Measurements from ENCODE around the gene CTCF.
A peak's percentile ranks its signal among the peaks of the same experiment; 100 is the strongest.

The CTCF gene

DNA sequence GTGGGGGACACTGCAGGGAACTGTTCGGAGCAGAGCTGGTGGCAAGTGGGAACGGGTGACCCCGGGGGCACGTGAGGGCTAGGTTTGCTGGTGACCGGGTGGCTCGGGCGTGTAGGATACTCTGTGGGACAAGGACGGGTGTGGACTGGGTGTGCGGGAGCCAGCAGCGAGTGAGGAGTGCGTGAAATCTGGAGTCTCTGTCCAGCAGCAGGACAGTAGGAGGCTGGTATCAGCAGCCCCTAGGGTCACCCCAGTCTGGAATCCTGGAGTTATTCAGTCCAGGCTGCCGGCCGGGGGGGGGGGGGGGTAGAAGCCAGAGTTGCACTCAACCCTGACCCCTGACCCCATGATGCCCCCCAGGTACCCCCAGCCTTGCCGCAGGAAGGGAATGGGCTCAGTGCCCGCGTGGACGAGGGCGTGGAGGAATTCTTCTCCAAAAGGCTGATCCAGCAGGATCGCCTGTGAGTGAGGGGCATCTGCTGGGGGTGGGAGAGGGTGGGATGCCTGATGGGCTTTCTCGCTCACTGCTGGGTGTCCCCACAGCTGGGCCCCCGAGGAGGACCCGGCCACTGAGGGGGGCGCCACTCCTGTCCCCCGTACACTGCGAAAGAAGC, 91.6 kb downstream of the CTCF start:
- DNase-seq: no peak

DNA sequence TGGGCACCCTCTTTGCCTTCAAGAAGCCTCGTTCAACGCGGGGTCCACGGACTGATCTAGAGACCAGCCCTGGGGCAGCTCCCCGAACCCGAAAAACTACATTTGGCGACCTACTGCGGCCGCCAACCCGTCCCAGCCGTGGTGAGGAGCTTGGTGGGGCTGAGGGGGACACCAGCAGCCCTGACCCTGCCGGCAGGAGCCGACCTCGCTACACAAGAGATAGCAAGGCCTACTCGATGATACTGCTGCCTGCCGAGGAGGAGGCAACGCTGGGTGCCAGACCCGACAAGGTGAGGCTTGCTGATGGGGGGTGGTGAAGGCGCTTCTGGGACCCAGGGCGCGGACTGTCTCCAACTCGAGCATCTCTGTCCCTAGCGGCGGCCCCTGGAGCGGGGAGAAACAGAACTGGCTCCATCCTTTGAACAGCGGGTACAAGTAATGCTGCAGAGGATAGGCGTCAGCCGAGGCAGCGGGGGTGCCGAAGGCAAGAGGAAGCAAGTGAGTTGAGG, 92.1 kb downstream of the CTCF start:
- no peak for DNase-seq

DNA sequence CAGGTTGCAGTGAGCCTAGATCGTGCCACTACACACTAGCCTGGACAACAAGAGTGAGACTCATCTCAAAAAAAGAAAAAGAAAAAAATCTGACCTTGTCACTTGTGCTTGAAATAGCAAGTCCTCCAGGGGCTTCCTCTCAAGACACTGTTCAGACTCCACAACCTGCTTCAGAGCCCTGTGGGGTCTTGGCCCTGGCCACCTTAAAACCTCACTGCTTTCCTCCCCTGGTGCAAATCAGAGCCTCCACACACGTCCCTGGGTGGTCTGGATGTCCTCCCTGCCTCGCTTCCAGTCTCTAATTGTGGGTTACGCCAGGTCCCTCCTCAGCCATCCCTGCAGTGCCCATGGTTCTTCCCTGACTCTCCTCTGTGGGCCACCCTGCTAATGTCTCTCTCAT, 93.0 kb downstream of the CTCF start:
- no peak for DNase-seq

DNA sequence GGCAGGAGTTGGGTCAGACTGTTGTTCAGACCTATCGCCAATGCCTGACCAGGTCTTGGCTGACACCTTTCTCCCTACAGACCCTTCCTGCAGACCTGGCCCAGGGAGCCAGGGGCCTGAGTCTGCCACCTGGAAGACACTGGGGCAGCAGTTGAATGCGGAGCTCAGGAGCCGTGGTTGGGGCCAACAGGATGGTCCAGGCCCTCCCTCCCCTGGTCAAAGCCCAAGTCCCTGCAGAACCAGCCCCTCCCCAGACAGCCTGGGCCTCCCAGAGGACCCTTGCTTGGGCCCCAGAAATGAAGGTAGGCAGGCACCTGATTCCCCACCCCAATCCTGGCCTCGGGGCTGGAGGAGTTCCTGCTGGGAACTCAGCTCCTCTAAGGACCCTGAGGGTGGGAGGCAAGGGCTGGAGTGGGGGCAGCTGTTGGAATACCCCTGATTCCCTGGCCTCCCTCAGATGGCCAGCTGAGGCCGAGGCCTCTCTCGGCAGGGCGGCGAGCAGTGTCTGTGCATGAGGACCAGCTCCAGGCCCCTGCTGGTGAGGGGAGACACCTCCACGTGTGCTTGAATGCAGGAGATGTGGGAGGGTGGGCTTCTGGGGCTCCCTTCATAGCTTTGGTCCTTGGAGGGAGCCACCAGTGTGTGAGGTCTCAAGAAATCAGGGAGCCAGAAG, 94.2 kb downstream of the CTCF start:
- DNase-seq: no peak

DNA sequence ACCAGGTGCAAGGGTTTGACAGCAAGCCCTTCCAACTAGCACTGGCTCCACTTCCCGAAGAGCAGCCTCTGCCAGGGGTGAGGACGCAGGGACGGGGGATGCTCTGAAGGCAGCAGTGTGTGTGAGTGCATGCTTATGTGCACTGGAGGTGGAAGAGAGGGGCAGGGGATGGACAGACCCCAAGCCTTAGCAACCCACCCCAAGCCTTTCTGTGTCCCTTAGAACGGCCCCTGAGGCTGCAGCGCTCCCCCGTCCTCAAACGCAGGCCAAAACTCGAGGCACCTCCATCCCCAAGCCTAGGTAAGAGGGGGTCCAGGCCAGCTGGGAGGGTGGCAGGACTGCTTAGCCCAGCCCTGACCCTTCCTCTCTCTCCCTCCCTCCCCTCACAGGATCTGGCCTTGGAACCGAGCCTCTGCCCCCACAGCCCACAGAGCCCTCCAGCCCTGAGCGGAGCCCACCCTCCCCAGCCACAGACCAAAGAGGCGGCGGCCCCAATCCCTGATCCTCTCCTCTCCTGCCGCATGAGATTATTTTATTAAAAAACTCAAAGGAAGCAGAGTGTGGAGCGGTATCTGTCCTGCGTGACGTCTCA, 94.8 kb downstream of the CTCF start:
- no peak for DNase-seq

DNA sequence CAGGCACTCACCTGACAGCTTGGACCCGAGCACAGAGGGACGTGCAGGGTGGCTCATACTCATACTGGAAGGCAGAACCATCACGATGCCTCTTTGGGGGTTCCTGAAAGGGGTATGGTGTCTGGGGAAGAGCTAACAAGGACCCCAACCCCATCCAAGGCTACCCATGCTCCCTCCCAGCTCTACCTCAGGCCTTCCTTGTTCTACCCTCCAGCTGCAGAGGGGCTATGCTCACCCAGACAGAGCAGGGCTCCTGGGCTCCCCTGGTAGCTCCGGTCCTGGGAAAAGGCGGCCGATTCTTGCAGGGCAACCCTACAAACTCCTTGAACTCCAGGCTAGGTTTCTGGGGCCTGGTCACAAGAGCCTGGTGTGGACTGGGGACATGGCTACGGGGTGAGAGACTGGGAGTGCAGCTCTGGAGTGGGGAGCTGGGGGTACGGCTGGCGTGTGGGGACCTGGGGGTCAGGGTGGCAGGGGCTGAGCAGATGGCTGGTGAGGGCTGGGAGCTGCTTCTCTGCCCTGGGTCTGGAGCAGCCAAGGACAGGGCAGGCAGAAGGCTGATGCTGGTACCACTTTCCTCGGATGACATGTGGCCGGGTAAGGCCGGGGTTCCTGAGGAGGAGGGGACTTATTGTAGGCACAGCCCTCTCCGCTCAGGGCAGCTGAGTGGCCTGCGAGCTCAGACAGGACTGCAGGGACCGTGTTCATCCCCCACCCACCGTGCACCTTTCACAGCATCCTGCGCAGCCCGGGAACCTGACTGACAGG, 95.6 kb downstream of the CTCF start:
- no peak for DNase-seq

DNA sequence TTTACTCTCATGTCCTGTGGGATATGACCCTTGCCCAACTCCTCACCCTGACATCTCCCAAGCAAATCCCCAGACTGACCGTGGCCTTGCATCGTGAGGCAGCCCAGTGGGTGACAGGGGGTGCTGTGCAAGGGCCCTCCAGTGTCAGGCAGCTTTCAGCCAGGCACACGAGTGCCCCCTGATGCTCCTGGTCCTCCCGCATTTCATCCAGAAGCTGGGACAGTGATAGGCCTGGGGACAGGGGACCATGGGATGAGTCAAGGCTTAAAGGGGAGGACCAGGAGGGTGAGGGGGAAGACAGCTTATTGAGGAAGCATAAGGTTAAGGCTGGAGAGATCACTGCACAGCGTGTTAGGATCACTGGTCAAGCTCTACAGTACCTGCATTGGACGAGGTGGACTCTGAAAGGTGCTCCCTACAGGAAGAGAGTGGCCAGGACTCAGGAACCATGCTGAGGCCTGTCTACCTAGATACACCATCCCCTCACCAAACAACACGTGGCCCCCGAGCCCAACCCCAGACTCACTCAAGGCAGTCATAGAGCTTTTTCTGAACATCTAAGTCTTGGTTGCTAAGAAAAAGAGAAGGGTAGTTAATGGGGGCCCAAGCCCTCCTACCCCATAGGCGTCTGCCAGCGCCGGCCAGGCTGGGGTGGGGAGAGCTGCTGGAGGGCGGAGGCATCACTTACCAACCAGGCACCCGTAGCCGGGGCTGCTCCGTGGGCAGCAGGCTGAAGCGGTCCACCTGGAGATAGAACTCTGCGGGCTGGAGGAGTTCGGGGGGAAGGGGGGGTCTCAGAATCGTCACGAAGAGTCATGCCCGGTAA, 96.7 kb downstream of the CTCF start:
- no peak for DNase-seq

DNA sequence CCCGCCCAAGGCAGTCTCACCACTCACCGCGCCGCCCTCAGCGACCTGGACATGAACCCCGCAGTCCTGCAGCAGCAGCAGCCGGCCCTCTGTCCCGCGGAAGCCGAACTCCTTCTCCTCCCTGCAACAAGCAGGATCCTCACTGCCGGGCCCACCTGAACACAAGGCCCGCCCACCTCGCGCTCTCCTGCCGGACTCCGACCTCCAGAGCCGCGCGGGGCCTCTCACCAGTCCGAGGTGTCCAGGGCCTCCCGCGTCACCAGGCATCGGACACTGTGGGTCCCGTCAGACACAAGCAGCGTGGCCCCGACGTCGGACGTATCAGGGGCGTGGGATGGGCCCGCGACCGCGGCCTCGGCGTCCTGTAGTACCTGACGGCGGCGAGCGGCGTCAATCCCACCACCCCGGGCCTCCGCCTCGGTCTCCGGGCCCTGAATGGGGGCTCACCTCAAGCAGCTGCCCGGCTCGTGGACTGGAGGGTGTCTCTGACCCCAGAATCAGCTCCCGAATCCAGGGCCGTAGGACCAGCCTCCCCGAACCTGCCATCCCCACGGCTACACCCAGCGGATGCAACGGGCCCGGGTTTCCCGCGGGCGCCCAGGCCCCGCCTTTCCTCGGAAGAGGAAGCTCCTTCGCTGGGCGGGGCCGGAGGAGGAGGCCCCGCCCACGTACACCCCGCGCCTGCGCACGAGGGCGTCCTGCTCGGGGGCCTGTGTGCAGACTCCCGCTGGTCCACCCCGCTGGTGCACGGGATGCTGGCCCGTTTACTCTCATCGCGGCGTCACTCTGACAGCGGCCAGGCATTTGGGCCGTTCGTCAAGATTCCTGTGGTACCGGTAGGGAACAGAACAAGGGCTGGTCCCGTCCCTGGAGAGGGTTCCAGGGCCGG, 97.6 kb downstream of the CTCF start, which contains the start of gene ACD:
Gene ACD, minus strand, starts transcription at position 586 of the 889 bp plus-strand sequence. Its CDS starts 40 bp downstream, at position 546.
- DNase-seq: peak; percentile 90

DNA sequence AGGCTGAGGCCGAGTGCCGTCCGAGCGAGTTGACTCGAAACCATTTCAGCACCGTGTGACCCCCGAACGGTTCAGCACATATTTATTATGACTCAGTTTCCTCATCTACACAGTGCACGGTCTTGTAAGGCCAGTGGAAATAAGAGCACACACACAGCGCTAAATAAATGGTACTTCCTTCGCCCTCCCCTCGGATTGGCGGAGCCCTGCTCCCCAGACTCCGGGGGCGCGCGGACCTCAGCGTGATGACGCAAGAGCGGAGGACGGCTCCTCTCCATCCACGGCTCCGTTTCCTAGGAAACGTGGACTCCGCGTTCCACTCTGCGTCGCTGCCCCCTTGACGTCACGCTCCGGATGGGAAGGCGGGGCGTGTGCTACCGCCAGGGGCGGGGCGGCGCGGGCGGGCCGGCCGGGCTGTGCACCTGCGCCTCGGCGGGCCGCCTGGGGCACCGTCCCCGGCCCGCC, 98.3 kb downstream of the CTCF start, which contains the start of gene PARD6A:
Gene PARD6A, plus strand, starts transcription at position 397 of the 465 bp plus-strand sequence. CDS start 79 bp downstream, outside the sequence.
- peak; percentile 78 for DNase-seq

DNA sequence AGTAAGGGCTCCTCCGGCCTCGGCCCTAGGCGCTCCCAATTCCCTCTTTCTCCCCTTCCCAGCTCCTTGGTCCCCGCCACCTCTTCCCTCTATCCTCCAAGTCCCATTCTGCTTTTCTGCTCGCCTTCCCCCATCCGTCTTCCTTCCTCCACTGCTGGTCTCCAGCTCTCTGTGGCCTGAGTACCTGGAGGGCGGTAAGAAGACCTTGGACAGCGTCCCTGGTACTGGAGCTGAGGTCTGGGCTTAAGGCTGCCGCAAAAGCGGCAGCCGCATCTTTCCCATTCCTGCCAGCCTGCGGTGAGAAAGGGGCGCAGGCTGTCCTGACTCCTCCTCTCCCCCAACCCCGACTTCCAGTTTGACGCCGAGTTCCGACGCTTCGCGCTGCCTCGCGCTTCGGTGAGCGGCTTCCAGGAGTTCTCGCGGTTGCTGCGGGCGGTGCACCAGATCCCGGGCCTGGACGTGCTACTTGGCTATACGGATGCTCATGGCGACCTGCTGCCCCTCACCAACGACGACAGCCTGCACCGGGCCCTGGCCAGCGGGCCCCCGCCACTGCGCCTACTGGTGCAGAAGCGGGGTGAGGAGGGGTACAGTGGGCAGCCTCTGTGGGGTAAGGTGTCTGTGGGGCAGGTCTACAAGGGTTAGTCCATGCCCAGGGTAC, 98.9 kb downstream of the CTCF start:
- no peak for DNase-seq

DNA sequence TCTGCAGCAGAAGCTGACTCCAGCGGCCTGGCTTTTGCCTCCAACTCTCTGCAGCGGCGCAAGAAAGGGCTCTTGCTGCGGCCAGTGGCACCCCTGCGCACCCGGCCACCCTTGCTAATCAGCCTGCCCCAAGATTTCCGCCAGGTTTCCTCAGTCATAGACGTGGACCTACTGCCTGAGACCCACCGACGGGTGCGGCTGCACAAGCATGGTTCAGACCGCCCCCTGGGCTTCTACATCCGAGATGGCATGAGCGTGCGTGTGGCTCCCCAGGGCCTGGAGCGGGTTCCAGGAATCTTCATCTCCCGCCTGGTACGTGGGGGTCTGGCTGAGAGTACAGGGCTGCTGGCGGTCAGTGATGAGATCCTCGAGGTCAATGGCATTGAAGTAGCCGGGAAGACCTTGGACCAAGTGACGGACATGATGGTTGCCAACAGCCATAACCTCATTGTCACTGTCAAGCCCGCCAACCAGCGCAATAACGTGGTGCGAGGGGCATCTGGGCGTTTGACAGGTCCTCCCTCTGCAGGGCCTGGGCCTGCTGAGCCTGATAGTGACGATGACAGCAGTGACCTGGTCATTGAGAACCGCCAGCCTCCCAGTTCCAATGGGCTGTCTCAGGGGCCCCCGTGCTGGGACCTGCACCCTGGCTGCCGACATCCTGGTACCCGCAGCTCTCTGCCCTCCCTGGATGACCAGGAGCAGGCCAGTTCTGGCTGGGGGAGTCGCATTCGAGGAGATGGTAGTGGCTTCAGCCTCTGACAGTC, 99.7 kb downstream of the CTCF start:
- no peak for DNase-seq

DNA sequence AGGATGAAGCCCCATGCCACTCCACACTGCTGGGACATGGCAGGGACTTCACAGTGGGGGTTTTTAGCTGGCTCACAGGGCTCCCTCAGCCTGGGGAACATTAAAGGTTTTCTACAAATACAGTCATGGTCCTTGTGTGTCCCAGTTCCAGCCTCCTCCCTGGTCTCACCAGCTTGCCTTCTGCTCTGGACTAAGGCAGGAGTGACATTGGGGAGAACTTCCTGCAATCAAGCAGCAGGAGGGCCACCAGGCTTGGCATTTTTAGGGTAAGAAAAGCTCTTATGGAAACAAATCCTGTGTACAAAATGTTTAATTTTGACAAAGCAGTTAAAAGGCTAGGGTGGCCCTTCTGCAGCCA, 100.3 kb downstream of the CTCF start:
- no peak for DNase-seq

DNA sequence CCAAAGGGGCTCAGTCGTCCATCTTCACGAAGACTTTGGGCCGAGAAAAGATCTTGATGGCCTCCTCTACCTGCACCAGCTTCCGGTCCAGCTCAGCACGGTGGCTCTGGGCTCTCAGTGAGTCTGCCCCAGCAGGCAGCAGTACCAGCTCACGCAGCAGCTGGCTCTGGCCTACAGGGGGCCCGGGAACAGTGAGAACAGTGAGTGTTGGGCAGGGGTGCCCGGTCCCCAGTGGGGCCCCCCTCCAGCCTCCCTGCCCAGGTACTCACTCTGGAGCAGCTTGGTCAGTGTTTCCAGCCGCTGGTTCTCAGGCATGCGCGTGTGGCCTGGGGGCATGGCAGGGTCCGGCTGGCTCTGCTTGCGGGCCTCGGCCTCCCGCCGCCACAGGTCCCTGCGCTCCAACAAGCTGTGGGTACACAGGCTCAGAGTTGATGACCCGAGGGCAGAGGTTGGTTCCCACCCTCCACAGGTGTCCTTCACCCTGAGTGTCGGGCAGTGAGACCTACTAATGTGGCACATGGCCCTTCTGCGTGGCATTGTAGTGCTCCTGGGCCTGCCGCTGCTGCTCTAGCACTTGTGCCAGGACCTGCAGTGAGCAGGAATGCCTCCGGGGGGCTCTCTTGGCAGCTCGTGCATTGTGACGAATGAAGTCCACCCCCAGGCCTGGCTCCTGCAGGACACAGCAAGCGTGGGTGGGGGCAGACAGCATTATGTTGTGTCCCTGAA, 101.0 kb downstream of the CTCF start:
- DNase-seq: peak; percentile 8

DNA sequence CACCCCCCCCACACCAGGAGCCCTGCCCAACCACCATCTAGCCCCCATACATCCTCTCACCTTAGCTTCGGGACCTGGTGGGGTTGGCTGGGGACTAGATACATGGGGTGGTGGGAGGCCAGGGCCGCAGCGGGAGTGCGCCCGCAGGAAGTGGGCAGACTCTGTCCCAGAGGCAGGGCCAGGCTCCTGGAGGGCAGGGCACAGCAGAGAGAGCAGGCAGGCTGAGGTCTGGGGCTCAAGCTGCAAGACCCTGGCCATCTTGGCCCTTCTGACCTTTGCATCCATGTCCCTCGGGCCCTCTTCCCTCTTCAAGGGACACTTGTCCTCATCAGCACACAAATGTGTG, 101.5 kb downstream of the CTCF start:
- no peak for DNase-seq

DNA sequence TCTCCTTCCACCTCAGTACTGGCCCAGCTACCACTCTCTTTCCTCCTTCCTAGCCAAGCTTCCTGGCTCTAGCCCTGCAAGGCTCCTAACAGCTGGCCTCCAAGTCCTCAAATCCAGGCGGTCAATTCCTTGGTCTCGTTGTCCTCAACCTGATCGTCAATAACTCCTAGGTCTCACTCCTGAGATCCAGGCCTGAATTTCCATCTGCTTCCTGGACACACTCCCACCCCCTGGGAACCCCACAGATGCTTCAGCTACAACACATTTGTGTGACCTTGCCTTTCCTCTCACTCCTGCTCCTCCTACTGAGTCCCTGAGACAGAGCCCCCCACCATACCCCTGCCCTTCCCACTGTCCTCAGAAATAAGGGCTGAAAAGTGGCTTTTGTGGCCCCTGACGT, 101.9 kb downstream of the CTCF start:
- DNase-seq: no peak

DNA sequence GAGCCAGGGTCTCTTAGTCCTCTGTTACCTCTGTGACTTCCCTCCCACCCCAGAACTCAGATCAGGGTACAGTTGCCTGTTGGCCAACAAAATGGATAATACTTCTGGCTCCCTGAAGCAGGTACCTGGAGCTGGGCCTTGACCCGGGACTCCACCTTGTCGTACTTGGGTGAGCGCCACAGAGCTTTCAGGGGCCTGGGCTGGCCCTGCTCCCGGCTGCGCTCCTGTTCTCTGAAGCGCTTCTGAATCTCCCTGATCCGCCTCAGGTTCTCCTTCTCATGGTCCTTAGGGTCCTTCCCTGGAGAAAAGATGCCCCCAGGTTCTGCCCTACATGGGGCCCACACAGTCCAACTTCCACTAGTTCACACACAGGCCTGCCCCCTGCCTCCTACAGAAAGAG, 102.5 kb downstream of the CTCF start:
- no peak for DNase-seq

DNA sequence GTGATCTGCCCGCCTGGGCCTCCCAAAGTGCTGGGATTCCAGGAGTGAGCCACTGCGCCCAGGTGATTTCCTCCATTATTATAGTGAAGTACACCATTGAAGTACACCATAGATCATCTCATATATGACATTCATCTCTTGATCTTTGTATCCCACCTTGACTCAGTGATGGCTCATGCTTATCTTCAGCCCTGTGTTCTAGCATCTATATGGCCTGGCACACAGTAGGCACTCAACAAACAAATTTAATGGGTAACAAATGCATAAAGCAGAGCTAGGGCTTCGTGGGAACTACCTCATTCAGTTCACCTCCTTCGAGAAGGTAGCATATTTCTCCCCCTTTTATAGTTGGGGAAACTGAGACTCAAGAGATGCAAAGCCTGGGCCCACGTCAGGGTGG, 103.3 kb downstream of the CTCF start:
- DNase-seq: no peak

DNA sequence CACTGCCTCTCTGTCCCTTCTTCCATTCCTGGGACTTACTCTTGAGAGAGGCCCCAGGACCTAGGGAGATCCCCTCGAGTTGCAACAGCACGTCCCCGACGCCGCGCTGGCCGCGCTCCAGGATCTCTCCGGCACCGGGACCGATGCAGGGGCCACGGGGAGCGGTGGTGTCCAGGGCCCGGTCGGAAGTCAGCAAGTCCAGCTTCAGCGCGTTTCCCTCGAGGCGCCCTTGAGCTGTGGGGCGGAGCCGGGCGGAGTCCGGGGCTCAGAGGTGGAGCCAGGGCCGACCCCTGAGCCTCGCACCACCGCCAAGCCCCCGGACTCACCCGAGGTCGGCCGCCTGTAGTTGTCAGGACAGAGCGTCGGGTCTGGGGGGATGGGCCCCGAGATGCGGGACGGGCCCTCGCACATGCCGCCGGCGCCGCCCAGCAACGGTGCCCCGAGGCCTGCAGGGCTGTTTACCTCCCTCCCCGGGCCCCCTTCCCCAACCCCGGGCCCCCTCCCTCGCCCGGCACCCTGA, 103.8 kb downstream of the CTCF start:
- DNase-seq: no peak
